NOMO-1 treated with dmso at 0.1 percent for 144 hours (cell line): ENCODE data around the gene BEND5.
A peak's percentile ranks its signal among the peaks of the same experiment; 100 is the strongest.

Source experiments
- DNase-seq: peaks from one replicate; lab custom pipeline; 2025; ENCODE audit not compliant: unreplicated experiment; lab: John Stamatoyannopoulos, UW

BEND5 gene, protein sequence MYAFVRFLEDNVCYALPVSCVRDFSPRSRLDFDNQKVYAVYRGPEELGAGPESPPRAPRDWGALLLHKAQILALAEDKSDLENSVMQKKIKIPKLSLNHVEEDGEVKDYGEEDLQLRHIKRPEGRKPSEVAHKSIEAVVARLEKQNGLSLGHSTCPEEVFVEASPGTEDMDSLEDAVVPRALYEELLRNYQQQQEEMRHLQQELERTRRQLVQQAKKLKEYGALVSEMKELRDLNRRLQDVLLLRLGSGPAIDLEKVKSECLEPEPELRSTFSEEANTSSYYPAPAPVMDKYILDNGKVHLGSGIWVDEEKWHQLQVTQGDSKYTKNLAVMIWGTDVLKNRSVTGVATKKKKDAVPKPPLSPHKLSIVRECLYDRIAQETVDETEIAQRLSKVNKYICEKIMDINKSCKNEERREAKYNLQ

GRCh38 chr1:48776393-48777218 lies at the start of gene BEND5:
Gene BEND5, minus strand, starts transcription at chr1:48776891. Its CDS starts 60 bp downstream, at chr1:48776831.
- peak; percentile 50 for DNase-seq

DNA sequence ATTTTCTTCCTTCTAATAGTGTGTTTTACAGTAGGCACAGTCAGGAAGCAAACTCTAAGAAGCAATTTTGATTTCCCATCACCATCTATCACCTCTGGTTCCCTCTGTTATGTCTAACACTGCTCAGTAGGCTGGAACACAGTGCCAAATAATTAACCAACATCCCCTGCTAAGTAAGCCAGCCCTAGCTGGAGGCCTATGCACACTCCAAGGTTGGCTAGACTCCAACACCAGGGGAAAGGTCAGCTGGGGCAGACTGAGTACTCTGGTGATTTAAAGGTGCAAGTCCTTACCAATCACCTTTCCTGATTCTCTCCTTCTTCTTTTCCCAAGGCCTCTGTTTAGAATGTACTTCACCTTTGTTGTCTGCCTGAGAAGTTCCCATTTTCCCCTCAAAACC lies 46.5 kb upstream of the BEND5 start:
- DNase-seq, result no peak

- DNase-seq, result no peak
These were observed 43.8 kb upstream of the BEND5 start for GRCh38 chr1:48820491-48820890.

GRCh38 chr1:48817505-48818114 lies 40.9 kb upstream of the BEND5 start:
- DNase-seq, result peak; percentile 39

DNA sequence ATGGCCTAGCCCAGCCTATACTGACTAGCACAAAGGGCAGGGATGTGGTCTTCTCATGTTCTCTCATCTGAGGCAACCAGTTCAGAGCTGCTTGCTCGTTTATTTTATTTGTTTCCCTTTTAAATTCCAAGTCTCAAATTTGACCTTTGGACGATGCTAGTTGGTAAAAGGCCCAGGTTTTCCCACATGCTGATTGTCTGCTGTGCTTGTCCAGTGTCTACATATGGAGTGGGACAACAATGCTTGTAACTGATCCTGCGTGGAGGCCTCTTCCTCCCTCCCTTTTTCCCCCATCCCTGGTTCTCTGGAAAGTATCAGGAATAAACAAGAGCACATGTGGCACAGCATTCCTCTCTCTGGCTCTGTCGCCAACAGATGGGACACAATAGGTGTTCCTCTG lies 34.0 kb upstream of the BEND5 start:
- no peak for DNase-seq

DNA sequence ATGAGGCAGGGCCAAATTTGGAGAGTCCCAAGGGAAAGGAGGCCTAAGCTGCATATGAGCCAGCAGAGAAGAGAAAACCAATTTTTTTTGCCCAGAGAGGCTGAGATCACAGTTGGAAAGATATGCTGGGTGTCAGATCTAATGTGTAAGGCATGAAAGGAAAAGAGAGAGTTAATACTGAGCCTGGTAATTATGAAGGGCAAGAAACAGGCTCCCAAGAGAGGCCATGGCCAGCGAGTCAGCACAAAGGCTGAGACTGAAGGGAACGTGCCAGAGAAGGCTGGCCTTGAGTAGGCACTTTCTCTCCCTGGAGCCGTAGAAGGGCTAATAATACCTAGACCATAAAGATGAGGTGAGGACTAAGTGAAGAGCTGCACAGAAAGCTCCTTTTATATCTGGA lies 31.8 kb upstream of the BEND5 start:
- DNase-seq, result no peak

DNA sequence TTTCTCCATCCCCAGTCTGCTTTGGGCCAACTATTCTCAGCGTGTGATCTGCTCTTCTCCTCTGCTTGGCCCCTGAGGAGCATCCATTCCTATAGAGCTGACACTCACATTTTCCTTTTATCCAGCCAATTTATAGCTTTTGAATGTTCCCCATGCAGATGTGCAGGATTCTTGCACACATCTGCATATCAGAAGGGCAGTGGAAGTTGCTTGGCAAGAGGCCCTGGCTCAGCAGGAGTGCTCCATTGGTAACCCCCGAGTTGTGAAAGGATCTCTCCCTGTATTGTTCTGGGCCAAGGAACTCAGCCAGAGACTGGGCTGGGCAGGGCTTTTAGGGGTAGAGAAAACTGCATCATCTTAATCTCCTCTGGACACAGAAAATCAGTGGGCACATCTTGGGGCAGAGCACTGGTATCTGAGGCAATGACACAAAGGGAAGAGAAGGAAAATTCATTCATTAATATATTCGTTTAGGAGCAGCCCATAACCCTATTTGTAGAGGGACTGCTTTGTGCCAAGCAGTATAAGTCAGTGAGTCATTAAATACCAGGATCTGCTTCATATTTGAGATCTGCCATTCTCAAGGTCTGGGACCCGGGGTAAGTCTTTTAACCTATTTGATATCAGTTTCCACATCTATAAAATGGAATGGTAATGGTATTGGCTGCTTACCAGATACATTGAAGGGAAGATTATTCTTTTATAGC lies 31.0 kb upstream of the BEND5 start:
- DNase-seq, result no peak

- DNase-seq, result peak; percentile 31
These were observed 26.8 kb upstream of the BEND5 start for GRCh38 chr1:48803474-48803873.

DNA sequence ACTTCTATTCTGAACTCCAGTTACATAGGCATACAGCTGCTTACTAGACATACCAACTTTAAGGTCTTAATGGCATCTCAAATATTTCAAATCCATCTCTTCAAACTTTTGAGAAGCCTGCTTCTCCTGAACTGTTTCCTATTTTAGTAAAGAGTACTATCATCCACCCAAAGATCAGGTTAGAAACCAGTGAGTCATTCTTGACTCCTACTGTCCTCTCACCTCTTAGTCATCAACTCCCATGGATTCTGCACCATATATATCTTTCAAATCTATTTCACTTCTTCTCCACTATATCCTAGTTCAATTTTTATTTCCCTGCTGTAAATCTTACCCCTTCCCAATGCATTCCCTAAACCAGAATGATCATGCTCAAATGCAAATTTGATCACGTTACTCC lies 18.1 kb upstream of the BEND5 start:
- no peak for DNase-seq

DNA sequence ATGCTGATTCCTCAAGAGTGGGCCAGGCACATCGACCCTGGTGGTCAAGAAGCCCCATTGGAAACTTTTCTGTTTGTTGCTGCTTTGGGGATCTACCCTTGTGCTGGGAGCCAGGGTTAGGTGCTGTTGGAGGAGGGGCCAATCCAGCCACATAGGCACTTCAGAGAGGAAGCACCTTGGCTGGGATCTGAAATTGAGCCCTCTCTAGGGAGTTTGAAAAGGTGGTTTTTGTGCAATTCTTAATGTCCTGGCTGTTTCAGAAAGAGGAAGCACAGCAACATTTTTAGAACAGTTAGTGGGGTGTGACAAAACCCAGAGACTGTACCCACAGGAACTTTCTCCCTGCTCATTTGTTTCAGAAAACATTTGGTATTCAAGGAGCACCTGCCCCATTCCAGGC lies 17.2 kb upstream of the BEND5 start:
- peak; percentile 67 for DNase-seq

- DNase-seq, result no peak
These were observed 16.3 kb upstream of the BEND5 start for GRCh38 chr1:48792961-48793360.

GRCh38 chr1:48790397-48790796 lies 13.7 kb upstream of the BEND5 start:
- DNase-seq, result no peak

DNA sequence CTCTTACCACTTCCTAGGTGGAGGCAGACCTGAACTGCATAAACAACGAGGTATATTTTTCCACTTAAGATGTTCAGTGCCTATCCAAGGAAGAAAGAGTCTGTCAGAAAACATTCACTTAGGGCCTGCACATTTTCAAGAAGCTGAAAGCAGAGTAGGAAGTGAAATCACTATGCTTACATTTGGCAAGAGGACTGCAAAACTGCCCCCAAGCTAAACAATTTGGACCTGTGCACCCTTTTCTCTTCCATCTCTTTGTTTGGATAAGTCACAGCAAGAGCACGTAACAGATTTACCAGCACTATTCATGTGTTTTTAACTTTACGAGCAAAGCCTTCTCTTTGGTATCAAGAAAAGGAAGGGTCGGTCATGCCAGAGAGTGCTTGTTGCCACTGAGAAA lies 13.2 kb upstream of the BEND5 start:
- no peak for DNase-seq

GRCh38 chr1:48785869-48786268 lies 9.2 kb upstream of the BEND5 start:
- no peak for DNase-seq

DNA sequence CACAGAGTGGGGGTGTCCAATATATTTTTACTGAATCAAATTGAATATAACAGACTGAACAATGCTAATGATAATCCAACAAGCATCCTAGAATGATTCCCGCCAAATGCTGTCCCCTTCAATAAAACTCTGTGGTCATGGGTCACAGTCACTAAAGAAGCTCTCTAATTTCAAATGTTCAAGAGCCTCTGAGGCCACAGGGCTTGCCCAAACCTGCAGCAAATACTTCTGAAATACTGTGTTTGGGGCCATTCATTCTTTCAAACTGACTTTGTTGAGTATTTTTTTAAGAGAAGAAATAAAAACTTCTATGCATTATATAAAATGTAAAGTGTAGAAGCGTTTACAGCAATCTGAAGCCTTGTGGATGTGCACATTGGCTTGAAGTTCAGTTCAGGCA lies 7.6 kb upstream of the BEND5 start:
- DNase-seq, result no peak

GRCh38 chr1:48777219-48777895 lies 666 bp upstream of the BEND5 start:
- no peak for DNase-seq

DNA sequence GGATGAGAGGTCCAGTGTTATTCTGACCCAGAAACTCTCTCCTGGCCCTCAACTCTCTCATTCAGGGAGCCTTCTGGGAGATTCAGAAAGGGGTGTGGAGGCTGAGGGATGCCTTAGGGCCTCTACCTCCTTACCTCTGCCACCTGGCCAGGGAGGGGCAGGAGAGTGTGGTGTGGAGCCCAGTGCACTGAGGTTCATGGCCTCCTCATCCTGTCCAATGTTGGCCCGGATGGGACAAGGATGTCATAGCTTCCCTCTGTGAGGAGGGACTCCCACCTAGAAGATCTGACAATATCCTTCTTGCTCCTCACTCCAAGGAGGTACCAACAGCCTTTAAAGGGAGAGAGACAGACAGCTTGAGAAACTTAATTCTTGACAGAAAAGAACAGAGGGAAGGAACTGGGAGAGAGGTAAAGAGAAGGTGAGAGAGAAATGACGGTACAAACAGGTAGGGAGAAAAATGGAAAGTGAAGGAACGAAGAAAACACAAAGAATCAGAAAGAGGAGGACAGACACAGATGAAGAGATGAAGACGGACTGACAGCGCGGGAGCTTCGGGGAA lies 779 bp downstream of the BEND5 start:
- DNase-seq, result no peak

DNA sequence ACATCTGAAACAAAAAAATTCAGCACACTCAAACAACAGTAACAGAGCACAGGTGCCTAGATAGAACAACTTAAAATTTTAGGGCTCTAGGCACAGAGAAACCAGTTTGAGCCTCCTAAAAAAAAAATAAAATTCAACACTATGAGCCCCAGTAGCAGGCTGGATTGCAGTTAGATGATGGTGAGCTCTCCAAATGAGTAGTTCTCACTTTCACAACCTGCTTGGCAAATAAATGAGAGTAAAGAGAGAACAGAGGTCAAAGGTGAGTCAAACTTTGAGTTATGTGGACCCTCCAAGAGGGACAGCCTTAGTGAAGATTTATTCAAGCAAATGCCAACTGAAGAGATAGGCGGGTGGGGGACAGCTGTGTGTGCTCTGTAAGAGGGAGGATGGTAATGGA lies 3.6 kb downstream of the BEND5 start:
- DNase-seq, result no peak

DNA sequence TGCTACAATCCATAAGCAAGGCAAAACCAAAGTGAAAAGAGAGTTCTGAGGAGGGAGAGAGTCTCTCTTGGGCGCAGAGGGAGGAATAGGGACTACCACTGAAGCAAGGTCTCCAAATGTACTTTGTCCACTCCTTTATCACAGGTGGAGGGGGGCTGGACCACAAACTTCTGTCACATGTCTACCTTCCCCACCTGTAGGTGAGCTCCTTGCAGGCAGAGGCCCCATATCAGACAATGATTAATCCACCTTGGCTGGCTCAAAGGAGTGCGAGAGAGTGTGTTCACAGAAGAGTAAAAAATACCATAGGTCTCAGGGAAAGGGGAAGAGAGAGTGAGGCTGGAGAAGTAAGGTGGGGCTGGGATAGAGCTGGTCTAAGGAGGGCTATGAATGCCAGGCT lies 4.5 kb downstream of the BEND5 start:
- no peak for DNase-seq

GRCh38 chr1:48771561-48771960 lies 5.1 kb downstream of the BEND5 start:
- no peak for DNase-seq
